ENCODE data around the gene MMADHC. TPM values are rescaled to one million over a fixed set of nuclear protein-coding genes. Genes with fewer than 3 reads are reported as not detected.

MMADHC gene
- polyA plus RNA-seq, 1 experiment = 72.6 TPM

DNA sequence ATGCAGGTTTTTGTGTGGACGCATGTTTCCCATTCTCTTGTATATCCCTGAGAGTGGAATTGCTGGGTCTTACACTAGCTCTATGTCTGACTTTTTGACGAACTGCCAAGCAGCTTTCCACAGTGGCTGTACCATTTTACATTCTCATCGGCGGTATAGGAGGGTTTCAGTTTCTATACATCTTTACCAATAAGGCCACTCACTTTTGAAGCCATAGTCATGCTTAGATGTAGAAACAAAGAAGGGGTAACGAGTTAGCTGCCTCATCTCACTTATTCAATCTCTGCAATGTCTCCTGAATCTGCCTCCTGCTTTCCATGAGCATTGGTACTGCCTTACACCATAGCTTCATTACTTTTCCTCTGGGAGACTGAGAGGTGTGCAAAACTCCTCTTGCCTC is 47.4 kb downstream of the MMADHC start:
- Histone ChIP-seq H3K4me3 (ENCODE audit: low read depth, low read length) (no peak overlapping the region), H3K27me3 (ENCODE audit: control insufficient read depth, insufficient read depth, low read length) (peaks cover 2% of the 10 kb centered on the region; the same call in 1 of the 2 replicates), H3K36me3 (ENCODE audit: control insufficient read depth, insufficient read depth, low read length) (no peaks in the 10 kb centered on the region)
- DNase-seq (ENCODE audit: low read depth) = no peak
- CTCF ChIA-PET = interaction anchor here (1.0 to 1.7 kb wide), 2 partner anchors 21 to 522 kb away, joined by 3 to 6 read pairs; no protein-coding TSS in a partner anchor
- TF ChIP-seq, protein P1, sequence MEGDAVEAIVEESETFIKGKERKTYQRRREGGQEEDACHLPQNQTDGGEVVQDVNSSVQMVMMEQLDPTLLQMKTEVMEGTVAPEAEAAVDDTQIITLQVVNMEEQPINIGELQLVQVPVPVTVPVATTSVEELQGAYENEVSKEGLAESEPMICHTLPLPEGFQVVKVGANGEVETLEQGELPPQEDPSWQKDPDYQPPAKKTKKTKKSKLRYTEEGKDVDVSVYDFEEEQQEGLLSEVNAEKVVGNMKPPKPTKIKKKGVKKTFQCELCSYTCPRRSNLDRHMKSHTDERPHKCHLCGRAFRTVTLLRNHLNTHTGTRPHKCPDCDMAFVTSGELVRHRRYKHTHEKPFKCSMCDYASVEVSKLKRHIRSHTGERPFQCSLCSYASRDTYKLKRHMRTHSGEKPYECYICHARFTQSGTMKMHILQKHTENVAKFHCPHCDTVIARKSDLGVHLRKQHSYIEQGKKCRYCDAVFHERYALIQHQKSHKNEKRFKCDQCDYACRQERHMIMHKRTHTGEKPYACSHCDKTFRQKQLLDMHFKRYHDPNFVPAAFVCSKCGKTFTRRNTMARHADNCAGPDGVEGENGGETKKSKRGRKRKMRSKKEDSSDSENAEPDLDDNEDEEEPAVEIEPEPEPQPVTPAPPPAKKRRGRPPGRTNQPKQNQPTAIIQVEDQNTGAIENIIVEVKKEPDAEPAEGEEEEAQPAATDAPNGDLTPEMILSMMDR (IDR thresholded peaks at IDR 0.05; ENCODE audit: insufficient read depth, low read depth, low read length) = no peak
- POLR2A ChIA-PET = interaction anchor here (0.6 kb wide), 1 partner anchor 99 kb away, joined by 3 read pairs; no protein-coding TSS in a partner anchor

DNA sequence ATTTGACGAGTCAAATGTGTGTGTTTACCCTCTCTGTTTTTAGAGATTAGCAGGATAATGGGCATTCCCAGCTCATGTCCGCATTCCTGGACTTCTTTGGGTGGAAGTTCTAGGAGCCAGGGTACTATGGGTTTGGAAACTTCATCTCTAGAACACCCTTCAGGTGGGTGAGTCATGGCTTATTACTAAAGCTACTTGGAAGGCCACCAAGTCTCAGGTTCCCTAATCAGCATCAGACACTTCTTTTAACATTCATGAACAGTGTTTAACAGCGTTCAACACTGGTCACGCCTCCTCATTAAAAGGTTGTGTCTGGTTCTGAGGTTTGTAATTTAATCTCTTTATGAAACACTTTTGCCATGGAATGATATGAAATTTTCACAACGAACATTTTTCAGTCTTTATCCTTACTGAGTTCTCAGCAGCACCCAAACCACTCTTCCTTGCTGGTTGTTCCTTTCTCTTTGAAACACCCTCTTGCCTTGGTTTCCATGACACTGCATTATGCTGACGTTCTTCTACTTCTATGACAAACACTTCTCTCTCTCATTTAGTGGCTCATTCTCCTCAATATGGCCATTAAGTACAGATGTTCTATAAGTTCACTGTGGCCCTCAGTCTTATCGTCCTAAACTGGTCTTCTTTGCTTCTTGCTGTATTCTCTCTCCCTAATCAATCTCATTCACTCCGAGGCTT is 49.3 kb downstream of the MMADHC start:
- ChIA-PET POLR2A (no interaction called here), CTCF (no interaction called here)
- TF ChIP-seq, protein P1 (IDR thresholded peaks at IDR 0.05; ENCODE audit: insufficient read depth, low read depth, low read length) = no peak
- H3K27me3 ChIP-seq (ENCODE audit: control insufficient read depth, insufficient read depth, low read length) = peaks cover 6% of the 10 kb centered on the region
- no peak overlapping the region for H3K4me3 ChIP-seq (ENCODE audit: low read depth, low read length)
- H3K36me3 ChIP-seq (ENCODE audit: control insufficient read depth, insufficient read depth, low read length) = no peaks in the 10 kb centered on the region
- DNase-seq (ENCODE audit: low read depth) = no peak

DNA sequence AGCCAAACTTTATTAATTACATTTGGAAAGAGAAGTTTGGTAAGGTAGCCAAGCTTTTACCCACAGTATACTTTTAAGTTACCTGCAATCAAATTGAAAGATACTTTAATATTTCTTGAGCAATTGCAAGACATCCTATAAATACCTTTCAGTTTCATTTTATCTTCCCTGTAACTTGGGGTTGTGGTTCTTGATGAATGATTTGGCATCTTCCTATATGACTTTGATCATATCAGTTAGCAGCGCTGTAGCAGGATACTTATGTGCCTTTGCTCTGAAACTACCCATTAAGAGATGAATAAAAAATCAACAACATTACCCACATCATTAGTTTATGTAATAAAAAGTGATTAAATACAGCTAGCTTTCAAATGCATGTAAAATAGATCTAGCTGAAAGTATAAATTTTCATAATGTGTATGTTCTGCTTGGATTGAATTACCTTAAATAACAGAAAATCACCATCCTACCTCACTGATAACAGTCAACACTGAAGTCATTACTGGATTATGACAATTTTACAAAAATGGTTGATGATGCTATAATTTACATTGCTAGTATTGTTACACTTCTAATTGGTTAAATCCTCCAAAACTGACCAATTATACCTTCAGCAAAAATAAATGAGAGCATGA is 50.4 kb downstream of the MMADHC start:
- H3K4me3 ChIP-seq (ENCODE audit: low read depth, low read length) = no peak overlapping the region
- H3K36me3 ChIP-seq (ENCODE audit: control insufficient read depth, insufficient read depth, low read length) = no peaks in the 10 kb centered on the region
- no peak for DNase-seq (ENCODE audit: low read depth)
- TF ChIP-seq, protein P1 (IDR thresholded peaks at IDR 0.05; ENCODE audit: insufficient read depth, low read depth, low read length) = no peak
- ChIA-PET POLR2A (no interaction called here), CTCF (interaction anchor here (0.6 to 1.0 kb wide), 3 partner anchors 23 to 102 kb away, joined by 3 to 4 read pairs (median 3); no protein-coding TSS in a partner anchor)
- peaks cover 6% of the 10 kb centered on the region for H3K27me3 ChIP-seq (ENCODE audit: control insufficient read depth, insufficient read depth, low read length)

GRCh38 chr2:149536649-149537048 is 50.9 kb downstream of the MMADHC start:
- peaks cover 6% of the 10 kb centered on the region for H3K27me3 ChIP-seq (ENCODE audit: control insufficient read depth, insufficient read depth, low read length)
- no peak overlapping the region for H3K4me3 ChIP-seq (ENCODE audit: low read depth, low read length)
- no peak for DNase-seq (ENCODE audit: low read depth)
- POLR2A ChIA-PET = no interaction called here
- TF ChIP-seq, protein P1 (IDR thresholded peaks at IDR 0.05; ENCODE audit: insufficient read depth, low read depth, low read length) = no peak
- CTCF ChIA-PET = interaction anchor here (0.6 to 1.0 kb wide), 3 partner anchors 23 to 101 kb away, joined by 3 to 4 read pairs (median 3); no protein-coding TSS in a partner anchor
- H3K36me3 ChIP-seq (ENCODE audit: control insufficient read depth, insufficient read depth, low read length) = no peaks in the 10 kb centered on the region

DNA sequence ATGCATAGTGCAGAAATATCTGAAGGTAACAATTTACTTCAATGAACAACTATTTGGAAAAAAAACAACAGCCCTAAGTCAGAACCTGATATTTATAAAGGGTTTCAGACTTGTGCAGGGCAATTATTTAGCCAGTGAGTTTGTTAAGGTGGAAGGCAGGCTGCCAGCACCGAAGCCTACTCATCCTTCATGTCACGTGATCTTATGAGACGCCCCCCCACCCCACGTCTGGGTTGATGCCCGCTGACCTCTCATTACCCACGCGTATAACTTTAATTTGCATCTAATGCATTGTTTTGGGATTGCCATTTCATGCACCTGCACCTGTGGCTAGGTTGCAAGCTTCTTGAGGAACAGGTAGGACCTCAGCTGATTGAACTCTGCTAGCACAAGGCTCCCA is 52.9 kb downstream of the MMADHC start:
- H3K4me3 ChIP-seq (ENCODE audit: low read depth, low read length) = no peak overlapping the region
- POLR2A ChIA-PET = no interaction called here
- TF ChIP-seq, protein P1 (IDR thresholded peaks at IDR 0.05; ENCODE audit: insufficient read depth, low read depth, low read length) = no peak
- no peak for DNase-seq (ENCODE audit: low read depth)
- H3K27me3 ChIP-seq (ENCODE audit: control insufficient read depth, insufficient read depth, low read length) = peaks cover 5% of the 10 kb centered on the region; the same call in 1 of the 2 replicates
- CTCF ChIA-PET = no interaction called here
- H3K36me3 ChIP-seq (ENCODE audit: control insufficient read depth, insufficient read depth, low read length) = no peaks in the 10 kb centered on the region

All from BJ (cell line).